ENCODE measurements around the gene SENP6. TPM values are rescaled to one million over a fixed set of nuclear protein-coding genes. Genes with fewer than 3 reads are reported as not detected.
A peak's percentile ranks its signal among the peaks of the same experiment; 100 is the strongest.

Gene SENP6
- total and polyA plus RNA-seq, 5 donors from 2014 or later, result 35.1 to 99.4 (median 41.5) TPM

DNA sequence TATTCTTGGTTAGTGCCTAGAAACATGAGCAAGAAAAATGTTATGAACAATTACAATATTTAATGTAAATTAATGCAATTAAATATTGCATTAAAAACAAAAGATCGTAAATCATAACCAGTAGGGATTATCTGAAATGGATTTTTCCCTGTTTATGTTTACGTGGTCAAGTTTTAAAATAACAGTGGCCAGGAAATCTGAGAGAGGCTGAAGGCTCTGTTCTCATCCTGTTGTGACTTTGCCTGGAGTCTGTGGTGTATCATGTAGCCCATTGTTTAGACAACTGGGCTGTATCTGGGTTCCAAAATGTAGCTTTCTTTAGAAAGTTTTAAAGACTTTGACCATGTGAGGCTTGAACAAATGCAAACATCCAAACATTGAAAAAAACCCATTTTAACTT is 149.8 kb downstream of the SENP6 start:
- Mint-ChIP-seq H3K36me3 (no peaks in the 10 kb centered on the region), H3K27ac (no peak overlapping the region), H3K4me3 (peak overlapping the region in 1 of 4 donors; percentile 23), H3K9me3 (peaks cover 0 to 2% (median 0%) of the 10 kb centered on the region in 7 donors), H3K4me1 (peaks cover 5 to 12% (median 9%) of the 10 kb centered on the region in 4 donors), H3K27me3 (peaks cover 52% of the 10 kb centered on the region)
- ATAC-seq (ENCODE audit: low read depth in 2 of 2), result no peak
- H3K4me3 ChIP-seq (ENCODE audit: low read depth, low read length), result no peak overlapping the region
- no peak for DNase-seq
- H3K27me3 ChIP-seq (ENCODE audit: control insufficient read depth, insufficient read depth, low read length), result peaks cover 20% of the 10 kb centered on the region
- no peaks in the 10 kb centered on the region for H3K9me3 ChIP-seq (ENCODE audit: control insufficient read depth in 2 of 2, low read length in 2 of 2)
- no peak overlapping the region for H3K27ac ChIP-seq (ENCODE audit: insufficient read depth, low read length, poor library complexity, severe bottlenecking)
- H3K36me3 ChIP-seq (ENCODE audit: control insufficient read depth, insufficient read depth, low read length), result no peaks in the 10 kb centered on the region
- H3K4me1 ChIP-seq (ENCODE audit: control insufficient read depth, insufficient read depth, low read length, poor library complexity, severe bottlenecking), result peaks cover 15% of the 10 kb centered on the region

DNA sequence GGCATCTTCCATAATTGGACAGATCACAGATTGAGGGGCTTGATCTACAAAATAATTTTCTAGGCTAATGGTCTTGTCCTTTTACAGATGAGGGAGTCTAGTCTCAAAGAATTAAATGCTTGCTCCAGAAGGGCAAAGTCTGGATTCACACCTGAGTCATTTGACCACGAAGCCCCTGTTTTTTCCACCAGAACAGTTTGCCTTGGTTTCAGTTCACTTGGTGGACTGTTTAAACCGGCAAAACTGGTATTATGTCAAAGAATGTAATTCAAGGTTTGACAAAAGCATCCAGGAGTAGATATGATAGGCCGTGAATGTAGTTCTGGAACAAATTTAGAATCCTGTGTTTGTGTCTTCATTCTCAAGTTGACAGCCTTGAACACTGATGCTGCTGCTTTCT is 150.7 kb downstream of the SENP6 start:
- Histone ChIP-seq H3K4me1 (ENCODE audit: control insufficient read depth, insufficient read depth, low read length, poor library complexity, severe bottlenecking) (peaks cover 15% of the 10 kb centered on the region), H3K27ac (ENCODE audit: insufficient read depth, low read length, poor library complexity, severe bottlenecking) (no peak overlapping the region), H3K9me3 (ENCODE audit: control insufficient read depth in 2 of 2, low read length in 2 of 2) (no peaks in the 10 kb centered on the region), H3K27me3 (ENCODE audit: control insufficient read depth, insufficient read depth, low read length) (peaks cover 18% of the 10 kb centered on the region), H3K36me3 (ENCODE audit: control insufficient read depth, insufficient read depth, low read length) (no peaks in the 10 kb centered on the region), H3K4me3 (ENCODE audit: low read depth, low read length) (no peak overlapping the region)
- Mint-ChIP-seq H3K4me3 (no peak overlapping the region), H3K27me3 (peaks cover 43% of the 10 kb centered on the region), H3K9me3 (peaks cover 0 to 2% (median 0%) of the 10 kb centered on the region in 7 donors), H3K27ac (no peak overlapping the region), H3K36me3 (no peaks in the 10 kb centered on the region), H3K4me1 (peaks cover 5 to 12% (median 9%) of the 10 kb centered on the region in 4 donors)
- no peak for ATAC-seq (ENCODE audit: low read depth in 2 of 2)
- no peak for DNase-seq

DNA sequence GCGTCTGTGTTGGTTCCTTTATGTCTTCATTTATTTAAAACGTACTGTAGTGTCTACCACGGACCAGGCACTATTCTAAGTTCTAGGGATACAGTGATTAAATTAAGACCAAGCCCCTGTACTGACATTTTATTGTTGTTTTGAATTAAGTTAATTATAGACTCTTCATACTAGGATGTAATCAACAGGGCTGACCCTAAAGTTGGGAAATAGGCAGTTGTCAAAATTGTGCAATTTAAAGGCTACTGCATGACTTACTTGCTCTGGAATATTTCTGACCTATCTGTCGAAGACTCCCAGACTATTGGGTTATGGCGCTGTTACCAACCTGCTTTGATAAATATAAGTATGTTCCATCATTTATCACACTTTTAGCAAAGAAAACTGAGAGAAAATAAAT is 154.0 kb downstream of the SENP6 start:
- Histone ChIP-seq H3K4me3 (ENCODE audit: low read depth, low read length) (no peak overlapping the region), H3K27me3 (ENCODE audit: control insufficient read depth, insufficient read depth, low read length) (peaks cover 11% of the 10 kb centered on the region), H3K27ac (ENCODE audit: insufficient read depth, low read length, poor library complexity, severe bottlenecking) (no peak overlapping the region), H3K36me3 (ENCODE audit: control insufficient read depth, insufficient read depth, low read length) (no peaks in the 10 kb centered on the region), H3K9me3 (ENCODE audit: control insufficient read depth in 2 of 2, low read length in 2 of 2) (no peaks in the 10 kb centered on the region), H3K4me1 (ENCODE audit: control insufficient read depth, insufficient read depth, low read length, poor library complexity, severe bottlenecking) (no peaks in the 10 kb centered on the region)
- H3K4me1 Mint-ChIP-seq, result no peaks in the 10 kb centered on the region
- DNase-seq, result no peak
- no peak overlapping the region for H3K4me3 Mint-ChIP-seq
- H3K9me3 Mint-ChIP-seq, result peaks cover 0 to 1% (median 0%) of the 10 kb centered on the region in 7 donors
- H3K36me3 Mint-ChIP-seq, result no peaks in the 10 kb centered on the region
- H3K27me3 Mint-ChIP-seq, result peaks cover 24% of the 10 kb centered on the region
- H3K27ac Mint-ChIP-seq, result no peak overlapping the region
- ATAC-seq (ENCODE audit: low read depth in 2 of 2), result no peak

DNA sequence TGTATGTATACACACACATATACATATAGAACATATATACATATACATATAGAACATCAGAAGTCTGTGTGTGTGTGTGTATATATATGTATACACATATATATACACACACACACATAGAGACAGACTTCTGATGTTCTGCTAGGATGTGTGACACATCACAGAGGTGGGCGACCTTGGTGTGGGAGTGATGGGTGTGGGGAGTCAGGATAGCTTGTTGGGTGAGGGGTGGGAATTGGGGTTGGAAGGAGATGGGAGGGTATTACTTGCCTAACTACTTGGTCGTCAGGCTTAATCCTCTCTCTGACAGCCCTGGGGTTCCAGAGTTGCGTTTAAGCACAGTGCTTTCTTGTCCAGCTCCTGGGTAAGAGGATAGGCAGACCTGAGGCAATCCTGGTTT is 155.6 kb downstream of the SENP6 start:
- no peaks in the 10 kb centered on the region for H3K4me1 ChIP-seq (ENCODE audit: control insufficient read depth, insufficient read depth, low read length, poor library complexity, severe bottlenecking)
- H3K4me3 ChIP-seq (ENCODE audit: low read depth, low read length), result no peak overlapping the region
- Mint-ChIP-seq H3K4me3 (no peak overlapping the region), H3K4me1 (no peaks in the 10 kb centered on the region), H3K27me3 (peaks cover 23% of the 10 kb centered on the region), H3K27ac (no peak overlapping the region), H3K36me3 (no peaks in the 10 kb centered on the region), H3K9me3 (peaks cover 0 to 1% (median 0%) of the 10 kb centered on the region in 7 donors)
- ATAC-seq (ENCODE audit: low read depth in 2 of 2) (no peak), DNase-seq (no peak)
- no peaks in the 10 kb centered on the region for H3K36me3 ChIP-seq (ENCODE audit: control insufficient read depth, insufficient read depth, low read length)
- H3K27ac ChIP-seq (ENCODE audit: insufficient read depth, low read length, poor library complexity, severe bottlenecking), result no peak overlapping the region
- H3K27me3 ChIP-seq (ENCODE audit: control insufficient read depth, insufficient read depth, low read length), result peaks cover 4% of the 10 kb centered on the region
- H3K9me3 ChIP-seq (ENCODE audit: control insufficient read depth in 2 of 2, low read length in 2 of 2), result no peaks in the 10 kb centered on the region

DNA sequence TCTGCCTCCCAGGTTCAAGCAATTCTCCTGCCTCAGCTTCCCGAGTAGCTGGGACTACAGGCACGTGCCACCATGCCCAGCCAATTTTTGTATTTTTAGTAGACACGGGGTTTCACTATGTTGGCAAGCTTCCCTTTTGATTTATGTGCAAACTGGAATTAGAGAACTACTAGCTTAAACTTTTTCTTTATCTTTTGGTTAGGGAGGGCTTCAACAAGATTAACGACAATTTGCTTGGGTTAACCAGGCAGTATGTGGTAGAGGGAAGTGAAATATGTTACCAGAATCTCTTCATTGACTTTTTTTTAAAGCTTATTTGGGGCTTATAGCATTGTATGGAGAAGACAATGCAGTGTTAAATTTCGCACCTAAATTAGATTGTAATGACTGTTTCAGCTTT is 156.4 kb downstream of the SENP6 start:
- DNase-seq (no peak), ATAC-seq (ENCODE audit: low read depth in 2 of 2) (no peak)
- H3K36me3 Mint-ChIP-seq, result no peaks in the 10 kb centered on the region

DNA sequence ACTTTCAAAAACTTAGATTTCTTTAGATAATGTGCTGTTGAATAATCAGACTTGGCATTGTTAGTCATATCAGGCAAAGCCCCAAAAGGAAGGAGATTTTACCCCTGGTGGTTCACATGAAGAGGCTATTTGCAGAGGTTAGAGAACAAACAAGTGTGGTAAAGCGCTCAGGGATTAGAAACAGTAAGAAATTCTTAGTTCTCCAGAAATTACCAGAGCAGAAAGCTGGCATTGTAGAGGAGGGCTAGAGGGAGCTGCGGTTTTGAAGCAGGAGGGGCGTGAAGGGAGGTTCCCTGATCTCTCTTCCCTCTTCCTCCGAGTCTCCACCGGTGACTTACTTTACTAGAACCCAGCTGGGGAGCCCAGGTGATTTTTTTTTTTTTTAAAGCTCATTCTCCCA is 157.5 kb downstream of the SENP6 start:
- Histone ChIP-seq H3K27me3 (ENCODE audit: control insufficient read depth, insufficient read depth, low read length) (peaks cover 4% of the 10 kb centered on the region), H3K9me3 (ENCODE audit: control insufficient read depth in 2 of 2, low read length in 2 of 2) (no peaks in the 10 kb centered on the region), H3K4me3 (ENCODE audit: low read depth, low read length) (no peak overlapping the region), H3K27ac (ENCODE audit: insufficient read depth, low read length, poor library complexity, severe bottlenecking) (no peak overlapping the region), H3K36me3 (ENCODE audit: control insufficient read depth, insufficient read depth, low read length) (no peaks in the 10 kb centered on the region), H3K4me1 (ENCODE audit: control insufficient read depth, insufficient read depth, low read length, poor library complexity, severe bottlenecking) (no peaks in the 10 kb centered on the region)
- no peak overlapping the region for H3K27ac Mint-ChIP-seq
- no peak for DNase-seq
- H3K4me3 Mint-ChIP-seq, result no peak overlapping the region
- no peaks in the 10 kb centered on the region for H3K36me3 Mint-ChIP-seq
- ATAC-seq (ENCODE audit: low read depth in 2 of 2), result no peak
- peaks cover 0 to 1% (median 0%) of the 10 kb centered on the region in 7 donors for H3K9me3 Mint-ChIP-seq
- H3K27me3 Mint-ChIP-seq, result peaks cover 20% of the 10 kb centered on the region
- H3K4me1 Mint-ChIP-seq, result no peaks in the 10 kb centered on the region

More for the DNA sequence above, 156.4 kb downstream of the SENP6 start:
- no peak overlapping the region for H3K27ac Mint-ChIP-seq
- H3K9me3 ChIP-seq (ENCODE audit: control insufficient read depth in 2 of 2, low read length in 2 of 2), result no peaks in the 10 kb centered on the region
- peaks cover 0 to 1% (median 0%) of the 10 kb centered on the region in 7 donors for H3K9me3 Mint-ChIP-seq
- no peaks in the 10 kb centered on the region for H3K4me1 Mint-ChIP-seq
- H3K27ac ChIP-seq (ENCODE audit: insufficient read depth, low read length, poor library complexity, severe bottlenecking), result no peak overlapping the region
- H3K4me1 ChIP-seq (ENCODE audit: control insufficient read depth, insufficient read depth, low read length, poor library complexity, severe bottlenecking), result no peaks in the 10 kb centered on the region
- H3K27me3 ChIP-seq (ENCODE audit: control insufficient read depth, insufficient read depth, low read length), result peaks cover 4% of the 10 kb centered on the region
- H3K36me3 ChIP-seq (ENCODE audit: control insufficient read depth, insufficient read depth, low read length), result no peaks in the 10 kb centered on the region
- H3K27me3 Mint-ChIP-seq, result peaks cover 18% of the 10 kb centered on the region
- H3K4me3 ChIP-seq (ENCODE audit: low read depth, low read length), result no peak overlapping the region
- peak overlapping the region in 1 of 4 donors; percentile 57 for H3K4me3 Mint-ChIP-seq

DNA sequence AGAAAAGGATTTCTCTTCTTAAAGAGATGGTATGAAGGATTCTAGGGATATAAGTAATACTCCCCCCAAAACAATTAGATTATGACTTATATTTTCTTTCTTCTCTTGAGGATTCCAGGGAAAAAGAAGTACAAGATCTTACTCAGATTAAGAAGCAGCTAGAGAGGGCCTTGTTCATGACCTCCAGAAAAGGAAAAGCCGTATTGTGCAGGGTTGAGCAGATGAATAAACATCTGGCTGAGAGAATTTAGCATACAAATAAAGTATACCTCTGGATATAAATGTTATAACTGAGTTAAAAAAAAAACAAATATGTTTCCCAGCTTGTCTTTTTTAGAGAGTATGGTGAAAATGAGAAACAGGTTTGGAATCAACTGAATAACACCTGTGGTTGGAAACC is 158.6 kb downstream of the SENP6 start:
- H3K27ac ChIP-seq (ENCODE audit: insufficient read depth, low read length, poor library complexity, severe bottlenecking), result no peak overlapping the region
- no peaks in the 10 kb centered on the region for H3K36me3 ChIP-seq (ENCODE audit: control insufficient read depth, insufficient read depth, low read length)
- H3K4me1 ChIP-seq (ENCODE audit: control insufficient read depth, insufficient read depth, low read length, poor library complexity, severe bottlenecking), result no peaks in the 10 kb centered on the region
- peaks cover 0 to 1% (median 0%) of the 10 kb centered on the region in 7 donors for H3K9me3 Mint-ChIP-seq
- no peak for DNase-seq
- no peak overlapping the region for H3K4me3 ChIP-seq (ENCODE audit: low read depth, low read length)
- no peak overlapping the region for H3K4me3 Mint-ChIP-seq
- no peak overlapping the region for H3K27ac Mint-ChIP-seq
- no peaks in the 10 kb centered on the region for H3K36me3 Mint-ChIP-seq
- H3K27me3 ChIP-seq (ENCODE audit: control insufficient read depth, insufficient read depth, low read length), result peaks cover 4% of the 10 kb centered on the region
- no peak for ATAC-seq (ENCODE audit: low read depth in 2 of 2)
- H3K27me3 Mint-ChIP-seq, result peaks cover 23% of the 10 kb centered on the region
- H3K4me1 Mint-ChIP-seq, result no peaks in the 10 kb centered on the region
- no peaks in the 10 kb centered on the region for H3K9me3 ChIP-seq (ENCODE audit: control insufficient read depth in 2 of 2, low read length in 2 of 2)

DNA sequence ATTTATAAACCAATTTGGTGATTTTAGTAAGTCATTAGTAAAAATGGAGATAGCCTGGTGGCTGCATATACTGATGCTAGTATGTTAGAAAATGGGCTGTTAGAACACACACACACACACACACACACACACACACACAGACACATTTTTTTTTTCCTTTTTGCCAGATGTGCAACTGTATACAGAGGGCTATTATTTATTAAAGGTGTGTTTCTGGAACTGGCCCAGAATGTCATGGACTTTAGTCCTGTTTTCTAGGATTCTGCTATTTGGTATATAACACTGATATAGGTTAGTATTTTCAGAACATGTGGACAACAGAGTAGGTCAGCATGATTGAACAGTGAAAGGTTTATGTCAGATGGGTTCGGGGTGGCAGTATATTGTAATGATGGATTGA is 159.8 kb downstream of the SENP6 start:
- DNase-seq, result no peak
- Histone ChIP-seq H3K27me3 (ENCODE audit: control insufficient read depth, insufficient read depth, low read length) (peaks cover 4% of the 10 kb centered on the region), H3K4me3 (ENCODE audit: low read depth, low read length) (no peak overlapping the region), H3K4me1 (ENCODE audit: control insufficient read depth, insufficient read depth, low read length, poor library complexity, severe bottlenecking) (no peaks in the 10 kb centered on the region), H3K27ac (ENCODE audit: insufficient read depth, low read length, poor library complexity, severe bottlenecking) (no peak overlapping the region), H3K9me3 (ENCODE audit: control insufficient read depth in 2 of 2, low read length in 2 of 2) (no peaks in the 10 kb centered on the region), H3K36me3 (ENCODE audit: control insufficient read depth, insufficient read depth, low read length) (no peaks in the 10 kb centered on the region)
- Mint-ChIP-seq H3K4me1 (no peaks in the 10 kb centered on the region), H3K27ac (no peak overlapping the region), H3K27me3 (peaks cover 23% of the 10 kb centered on the region), H3K9me3 (peaks cover 0 to under 1% (median 0%) of the 10 kb centered on the region in 7 donors), H3K36me3 (no peaks in the 10 kb centered on the region), H3K4me3 (no peak overlapping the region)
- no peak for ATAC-seq (ENCODE audit: low read depth in 2 of 2)

Measured in CD4-positive, CD25-positive, alpha-beta regulatory T cell (primary cell).